ENCODE results near the gene ASRGL1. TPM values are rescaled to one million over a fixed set of nuclear protein-coding genes. Genes with fewer than 3 reads are reported as not detected.
A peak's percentile ranks its signal among the peaks of the same experiment; 100 is the strongest.

Gene ASRGL1
- polyA plus RNA-seq, 2 of the 4 experiments (the other 2 are of a cell fraction), result 12.7 to 19.5 TPM

DNA sequence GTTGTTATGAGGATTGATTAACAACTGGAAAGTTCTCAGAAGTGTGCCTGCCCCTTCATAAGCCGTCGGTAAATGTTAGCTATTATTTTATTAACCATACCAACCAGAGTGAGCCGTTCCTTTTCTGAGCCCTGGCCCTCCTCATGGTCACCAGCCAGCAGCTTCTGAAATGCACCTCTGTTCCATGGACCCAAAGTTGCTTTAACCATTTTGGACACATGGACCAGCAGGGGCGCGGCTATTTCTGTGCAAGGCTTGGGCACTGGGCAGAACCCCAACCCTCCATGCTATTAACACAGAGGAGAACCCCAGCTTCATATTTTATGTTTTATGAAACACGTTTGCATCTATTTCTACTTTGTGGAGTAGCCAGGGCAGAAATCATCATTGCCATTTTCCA lies 63.0 kb downstream of the ASRGL1 start (continued):
- TF ChIP-seq HOXB13 (CRISPR knock-in tag; IDR thresholded peaks at IDR 0.05; ENCODE audit: low read depth) (no peak), EP300 (IDR thresholded peaks at IDR 0.05) (no peak), JUNB (IDR thresholded peaks at IDR 0.05) (no peak), POLR2AphosphoS2 (conservative IDR thresholded peaks at IDR 0.05; ENCODE audit: low read length) (no peak), FOSL2 (IDR thresholded peaks at IDR 0.05) (no peak), FOSL2 (CRISPR knock-in tag; IDR thresholded peaks at IDR 0.05) (no peak), BHLHE40 (IDR thresholded peaks at IDR 0.05; ENCODE audit: low read depth, low read length) (no peak), NR3C1 (IDR thresholded peaks at IDR 0.05) (no peak), RAD21 (conservative IDR thresholded peaks at IDR 0.05 in 1 of 2, IDR thresholded peaks at IDR 0.05 in 1 of 2) (no peak), HOXA7 (CRISPR knock-in tag; IDR thresholded peaks at IDR 0.05) (no peak), ZSCAN20 (CRISPR knock-in tag; IDR thresholded peaks at IDR 0.05) (no peak), SREBF2 (IDR thresholded peaks at IDR 0.05) (no peak)

GRCh38 chr11:62400760-62401159 lies 63.5 kb downstream of the ASRGL1 start:
- 79% methylated on average over 4 of the region's 9 CpGs for WGBS (ENCODE audit: missing lambda C conversion rate)
- ChIA-PET POLR2A (interaction anchor here (0.5 to 0.6 kb wide), 2 partner anchors 13 to 439 kb away, joined by 3 read pairs; no protein-coding TSS in a partner anchor), CTCF (interaction anchor here (0.7 to 6.2 kb wide), 9 partner anchors 8 to 160 kb away, joined by 3 to 51 read pairs (median 5); no protein-coding TSS in a partner anchor)
- peak overlapping the region in 1 of 2 experiments; percentile 48; a peak in 2 of 6 replicates for H3K27ac ChIP-seq
- no peak for ATAC-seq
- no peak overlapping the region for H3K4me3 ChIP-seq
- peaks cover 22% of the 10 kb centered on the region for H3K4me1 ChIP-seq
- no peak for DNase-seq (ENCODE audit: low read depth in 1 of 2, low spot score in 1 of 2)
- FAIRE-seq, result no peak
- H3K9me3 ChIP-seq, result no peaks in the 10 kb centered on the region
- no peak overlapping the region for H3K4me2 ChIP-seq
- no peak for TF ChIP-seq MYC (IDR thresholded peaks at IDR 0.05; ENCODE audit: borderline replicate concordance, low read length)
- no peak for TF ChIP-seq ESRRA (IDR thresholded peaks at IDR 0.05; ENCODE audit: borderline replicate concordance, low read length)
- no peak for TF ChIP-seq JUNB (IDR thresholded peaks at IDR 0.05)
- TF ChIP-seq RFX5 (IDR thresholded peaks at IDR 0.05), result no peak
- no peak for TF ChIP-seq CHD4 (IDR thresholded peaks at IDR 0.05; ENCODE audit: borderline replicate concordance)
- no peak for TF ChIP-seq HOXA7 (CRISPR knock-in tag; IDR thresholded peaks at IDR 0.05)
- TF ChIP-seq POLR2AphosphoS2 (conservative IDR thresholded peaks at IDR 0.05; ENCODE audit: low read length), result no peak
- no peak for TF ChIP-seq EHMT2 (IDR thresholded peaks at IDR 0.05; ENCODE audit: low read depth)
- TF ChIP-seq, protein P1, sequence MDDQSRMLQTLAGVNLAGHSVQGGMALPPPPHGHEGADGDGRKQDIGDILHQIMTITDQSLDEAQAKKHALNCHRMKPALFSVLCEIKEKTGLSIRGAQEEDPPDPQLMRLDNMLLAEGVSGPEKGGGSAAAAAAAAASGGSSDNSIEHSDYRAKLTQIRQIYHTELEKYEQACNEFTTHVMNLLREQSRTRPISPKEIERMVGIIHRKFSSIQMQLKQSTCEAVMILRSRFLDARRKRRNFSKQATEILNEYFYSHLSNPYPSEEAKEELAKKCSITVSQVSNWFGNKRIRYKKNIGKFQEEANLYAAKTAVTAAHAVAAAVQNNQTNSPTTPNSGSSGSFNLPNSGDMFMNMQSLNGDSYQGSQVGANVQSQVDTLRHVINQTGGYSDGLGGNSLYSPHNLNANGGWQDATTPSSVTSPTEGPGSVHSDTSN (IDR thresholded peaks at IDR 0.05), result no peak
- TF ChIP-seq ZFP36 (IDR thresholded peaks at IDR 0.05; ENCODE audit: borderline replicate concordance, partially characterized antibody), result no peak
- no peak for TF ChIP-seq GATA3 (IDR thresholded peaks at IDR 0.05; ENCODE audit: borderline replicate concordance)
- TF ChIP-seq TFCP2L1 (CRISPR knock-in tag; IDR thresholded peaks at IDR 0.05), result no peak
- no peak for TF ChIP-seq RCOR1 (IDR thresholded peaks at IDR 0.05; ENCODE audit: low read depth, low read length)
- no peak for TF ChIP-seq MAFK (IDR thresholded peaks at IDR 0.05; ENCODE audit: partially characterized antibody)
- TF ChIP-seq HDAC2 (IDR thresholded peaks at IDR 0.05), result no peak
- TF ChIP-seq ZSCAN20 (CRISPR knock-in tag; IDR thresholded peaks at IDR 0.05), result no peak
- no peak for TF ChIP-seq RARB (CRISPR knock-in tag; IDR thresholded peaks at IDR 0.05)
- TF ChIP-seq NFE2L2 (conservative IDR thresholded peaks at IDR 0.05; ENCODE audit: low read length), result no peak

GRCh38 chr11:62401356-62401755 lies 64.1 kb downstream of the ASRGL1 start:
- TF ChIP-seq ZNF302 (CRISPR knock-in tag; IDR thresholded peaks at IDR 0.05) (no peak), SMC3 (IDR thresholded peaks at IDR 0.05) (no peak), RCOR1 (IDR thresholded peaks at IDR 0.05; ENCODE audit: low read depth, low read length) (no peak), ZC3H11A (IDR thresholded peaks at IDR 0.05) (no peak)
- H3K4me3 ChIP-seq, result no peak overlapping the region
- ATAC-seq, result no peak
- H3K9me3 ChIP-seq, result no peaks in the 10 kb centered on the region
- FAIRE-seq, result no peak
- ChIA-PET CTCF (interaction anchor here (1.2 to 6.2 kb wide), 8 partner anchors 8 to 159 kb away, joined by 3 to 51 read pairs (median 8); no protein-coding TSS in a partner anchor), POLR2A (no interaction called here)
- WGBS (ENCODE audit: missing lambda C conversion rate), result 92% methylated on average over 5 of the region's 5 CpGs
- H3K4me2 ChIP-seq, result no peak overlapping the region
- H3K4me1 ChIP-seq, result peaks cover 22% of the 10 kb centered on the region
- no peak for DNase-seq (ENCODE audit: low read depth in 1 of 2, low spot score in 1 of 2)
- 0 out of 6 replicates have a peak overlapping the region, but pooled peaks of 1 of the 2 experiments have one; percentile 12 for H3K27ac ChIP-seq

All from A549 (cell line).